GM10266 (cell line): ENCODE results near the gene CDK5RAP2.
A peak's percentile ranks its signal among the peaks of the same experiment; 100 is the strongest.
"Not testable (repeated sequence)": the region's sequence is repeated elsewhere in the genome, so short reads cannot be mapped to it uniquely, and the experiment has no call there.

Experiments
- DNase-seq: peaks from one replicate; pipeline ENCODE4 v3.0.0; 2012; ENCODE audit errors: extremely low spot score
- TF ChIP-seq, protein P1 (sequence below): IDR thresholded peaks from 2 replicates; pipeline ENCODE4 v1.5.1; 2012; ENCODE audit warnings: mild to moderate bottlenecking, low read depth; ENCODE audit not compliant: control insufficient read depth, insufficient read depth; ENCODE audit errors: missing control alignments

The CDK5RAP2 gene

GRCh38 chr9:120500733-120501132 is 79.2 kb downstream of the CDK5RAP2 start:
- TF ChIP-seq, protein P1, sequence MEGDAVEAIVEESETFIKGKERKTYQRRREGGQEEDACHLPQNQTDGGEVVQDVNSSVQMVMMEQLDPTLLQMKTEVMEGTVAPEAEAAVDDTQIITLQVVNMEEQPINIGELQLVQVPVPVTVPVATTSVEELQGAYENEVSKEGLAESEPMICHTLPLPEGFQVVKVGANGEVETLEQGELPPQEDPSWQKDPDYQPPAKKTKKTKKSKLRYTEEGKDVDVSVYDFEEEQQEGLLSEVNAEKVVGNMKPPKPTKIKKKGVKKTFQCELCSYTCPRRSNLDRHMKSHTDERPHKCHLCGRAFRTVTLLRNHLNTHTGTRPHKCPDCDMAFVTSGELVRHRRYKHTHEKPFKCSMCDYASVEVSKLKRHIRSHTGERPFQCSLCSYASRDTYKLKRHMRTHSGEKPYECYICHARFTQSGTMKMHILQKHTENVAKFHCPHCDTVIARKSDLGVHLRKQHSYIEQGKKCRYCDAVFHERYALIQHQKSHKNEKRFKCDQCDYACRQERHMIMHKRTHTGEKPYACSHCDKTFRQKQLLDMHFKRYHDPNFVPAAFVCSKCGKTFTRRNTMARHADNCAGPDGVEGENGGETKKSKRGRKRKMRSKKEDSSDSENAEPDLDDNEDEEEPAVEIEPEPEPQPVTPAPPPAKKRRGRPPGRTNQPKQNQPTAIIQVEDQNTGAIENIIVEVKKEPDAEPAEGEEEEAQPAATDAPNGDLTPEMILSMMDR: no peak

GRCh38 chr9:120497865-120498264 is 82.1 kb downstream of the CDK5RAP2 start:
- not testable (repeated sequence) for DNase-seq

More at GRCh38 chr9:120500733-120501132, 79.2 kb downstream of the CDK5RAP2 start:
- DNase-seq: no peak

- DNase-seq: not testable (repeated sequence)
Observed at GRCh38 chr9:120496438-120496837, 83.5 kb downstream of the CDK5RAP2 start.

DNA sequence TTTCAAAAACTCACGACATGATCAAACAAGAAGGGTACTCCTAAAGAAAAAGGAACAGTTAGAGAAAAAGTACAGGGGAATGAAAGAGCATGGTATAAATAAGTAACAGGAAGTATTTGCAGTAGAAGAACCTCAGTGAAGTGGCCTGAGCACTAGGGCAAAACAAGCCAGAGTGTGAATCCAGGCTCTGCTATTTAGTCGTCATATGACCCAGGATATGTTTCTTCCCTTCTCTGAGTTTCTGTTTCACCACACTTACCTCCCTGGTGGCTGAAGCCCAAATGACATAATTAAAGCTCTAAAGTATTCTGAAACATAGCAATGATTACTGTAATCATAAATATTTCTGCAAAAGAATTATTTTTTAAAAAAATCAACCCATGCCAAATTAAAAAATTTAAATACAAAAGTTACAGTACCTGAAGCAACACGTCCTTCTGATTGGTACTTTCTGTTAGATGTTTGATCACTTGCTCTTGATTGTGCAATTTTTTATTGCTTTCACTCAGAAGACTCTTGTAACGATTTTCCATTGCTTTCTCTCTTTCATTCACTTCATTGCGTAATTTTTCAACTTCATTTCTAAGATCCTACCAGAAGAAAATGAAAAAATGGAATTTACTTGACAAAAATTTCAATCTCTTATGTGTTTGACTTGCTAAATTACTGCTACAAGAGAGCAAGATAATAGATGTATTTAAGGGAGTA is 88.9 kb downstream of the CDK5RAP2 start:
- TF ChIP-seq, protein P1: no peak
- DNase-seq: peak; percentile 60

GRCh38 chr9:120486835-120487234 is 93.1 kb downstream of the CDK5RAP2 start:
- DNase-seq: no peak
- TF ChIP-seq, protein P1: no peak

GRCh38 chr9:120486347-120486746 is 93.6 kb downstream of the CDK5RAP2 start:
- TF ChIP-seq, protein P1: no peak
- no peak for DNase-seq

- TF ChIP-seq, protein P1: no peak
- no peak for DNase-seq
Observed at GRCh38 chr9:120485788-120486187, 94.2 kb downstream of the CDK5RAP2 start.

GRCh38 chr9:120484162-120484561 is 95.8 kb downstream of the CDK5RAP2 start:
- DNase-seq: no peak
- TF ChIP-seq, protein P1: no peak
